HG02943 (cell line): ENCODE measurements around the gene TBC1D22A.

ENCODE experiments used
- ATAC-seq: cut with Tn5 transposase; IDR thresholded peaks from one replicate; pipeline ENCODE4 v1.9.1; 2021; ENCODE audit warnings: mild to moderate bottlenecking, low read depth, moderate library complexity; ENCODE audit not compliant: unreplicated experiment

TBC1D22A gene

DNA sequence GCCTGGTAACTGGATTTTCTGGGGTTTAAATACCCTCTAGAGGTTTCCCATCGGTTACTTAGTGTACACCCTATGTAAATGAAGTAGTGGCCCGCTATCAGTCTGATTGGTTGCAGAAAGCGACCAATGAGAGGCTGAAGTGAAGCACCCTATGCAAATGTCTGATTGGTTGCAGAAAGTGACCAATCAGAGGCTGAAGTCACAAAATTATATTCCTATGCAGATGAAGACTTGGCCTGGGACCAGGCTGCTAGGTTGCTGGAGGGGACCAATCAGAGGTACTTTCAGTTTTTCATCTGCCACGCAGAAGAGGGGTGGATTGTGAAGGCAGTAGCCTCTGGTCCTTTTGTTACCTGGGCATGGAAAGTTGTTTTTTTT is 134.8 kb downstream of the TBC1D22A start:
- no peak for ATAC-seq

DNA sequence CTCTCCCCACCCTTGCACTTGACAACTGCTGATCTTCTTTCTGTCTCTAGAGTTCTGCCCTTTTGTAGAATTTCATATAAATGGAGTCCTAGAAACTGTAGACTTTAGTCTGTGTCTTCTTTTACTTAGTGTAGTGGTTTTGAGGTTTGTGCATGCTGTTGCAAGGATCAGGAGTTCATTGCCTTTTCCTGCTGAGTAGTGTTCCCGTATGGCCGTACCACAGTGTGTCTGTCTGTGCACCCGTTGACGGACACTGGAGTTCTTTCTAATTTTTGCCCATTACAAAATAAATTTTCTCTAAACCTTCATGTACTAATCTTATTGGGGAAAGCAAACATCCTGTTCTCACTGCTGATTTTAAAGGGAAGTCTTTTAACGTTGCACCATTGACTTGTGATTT is 138.1 kb downstream of the TBC1D22A start:
- ATAC-seq = no peak

DNA sequence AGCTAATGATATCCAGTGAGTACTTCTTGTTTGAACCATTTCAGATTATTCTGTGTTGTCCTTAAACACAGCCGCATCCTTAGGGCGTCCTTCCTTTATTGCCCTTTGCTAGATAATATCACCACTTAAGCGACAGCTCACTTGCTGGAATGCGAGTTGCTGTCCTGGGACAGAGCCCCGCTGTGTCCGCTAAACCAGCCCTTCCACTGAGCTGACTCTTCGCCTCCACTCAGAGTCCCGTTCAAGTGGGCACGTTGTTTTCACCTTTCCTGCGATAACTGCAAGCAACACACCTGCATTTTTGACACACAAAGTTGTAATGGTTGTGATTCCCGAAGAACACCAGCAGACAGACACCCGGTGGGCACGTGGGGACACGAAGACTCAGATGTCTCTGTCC is 140.0 kb downstream of the TBC1D22A start:
- ATAC-seq = no peak

DNA sequence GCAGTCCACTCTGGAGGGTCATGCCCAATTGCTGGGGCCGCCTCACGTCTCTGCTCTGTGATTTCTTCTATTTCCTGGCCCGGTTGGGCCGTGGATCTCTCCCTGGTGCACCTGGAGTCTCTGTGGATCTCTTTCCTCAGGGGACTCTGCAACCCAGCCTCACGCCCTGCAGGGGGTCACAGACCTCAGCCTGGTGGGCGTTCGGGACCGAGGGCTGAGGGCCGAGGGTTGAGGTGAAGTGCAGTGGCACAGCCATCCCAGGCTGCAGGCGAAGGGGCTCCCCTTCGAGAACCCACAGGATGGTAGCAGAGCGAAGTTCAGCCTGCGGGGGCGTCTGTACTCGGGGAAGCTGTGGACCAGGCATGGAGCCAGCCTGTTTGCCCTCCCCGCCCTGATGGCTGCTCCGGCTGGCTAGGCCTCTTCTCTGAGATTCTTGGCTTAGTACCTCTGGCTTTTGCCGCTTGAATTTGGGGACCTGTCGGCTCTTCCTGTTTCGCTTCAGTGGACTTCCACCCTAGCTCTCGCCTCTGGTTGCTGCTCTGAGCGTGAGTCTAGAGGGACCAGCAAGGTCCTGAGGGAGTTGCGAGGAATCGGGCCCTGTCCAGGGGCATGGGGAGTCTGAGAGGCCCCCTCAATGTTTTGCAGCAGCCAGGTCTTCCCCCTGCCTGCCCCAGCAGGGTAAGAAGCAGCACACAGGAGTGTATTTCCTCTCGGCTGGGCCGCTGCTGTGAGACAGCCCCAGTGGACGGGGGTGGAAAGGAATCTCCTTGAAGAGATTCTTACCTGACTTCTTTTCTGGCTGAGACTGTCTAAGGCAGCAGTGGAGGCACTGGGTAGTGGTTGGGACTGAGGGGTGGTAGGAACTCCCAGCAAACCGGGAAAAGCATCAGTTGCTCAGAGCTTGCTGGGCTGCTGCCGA is 140.8 kb downstream of the TBC1D22A start:
- no peak for ATAC-seq

DNA sequence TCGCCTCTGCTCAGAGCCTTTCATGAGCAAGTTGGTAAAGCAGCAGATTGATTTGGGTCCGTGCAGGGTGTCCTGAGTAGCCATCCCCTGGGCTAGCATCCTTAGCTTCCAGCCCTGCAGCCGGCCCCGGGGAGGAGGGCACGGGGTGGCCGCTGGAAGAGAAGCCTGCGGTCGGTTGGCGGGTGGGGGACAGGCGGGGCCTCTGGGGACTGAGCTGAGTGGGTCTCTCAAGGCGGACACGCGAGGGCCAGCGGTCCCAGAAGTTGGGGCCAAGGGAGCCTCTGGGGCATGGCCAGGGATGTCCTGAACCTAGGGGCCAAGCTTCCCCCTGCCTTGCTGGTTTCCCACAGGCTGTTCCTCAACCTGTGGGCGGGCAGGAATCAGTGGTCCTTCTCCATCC is 143.0 kb downstream of the TBC1D22A start:
- no peak for ATAC-seq

DNA sequence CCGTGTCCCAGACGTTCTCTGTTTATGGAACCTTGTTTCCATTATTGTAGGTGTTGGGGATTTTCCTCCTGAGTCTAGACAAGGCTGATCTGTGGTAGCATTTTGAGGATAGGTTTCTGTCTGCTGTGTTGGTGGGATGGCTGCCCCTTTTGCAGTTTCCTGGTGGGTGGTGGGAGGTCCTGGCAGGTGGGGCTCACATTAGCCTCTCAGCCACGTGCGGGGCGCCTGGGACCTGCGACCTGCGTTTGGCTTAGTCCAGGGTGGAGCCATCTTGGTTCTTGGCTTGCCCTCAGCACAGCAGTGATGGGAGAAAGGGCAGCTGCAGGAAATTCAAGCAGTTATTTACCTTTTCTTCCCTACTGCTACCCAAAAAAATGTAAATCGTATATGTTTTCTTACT is 143.4 kb downstream of the TBC1D22A start:
- no peak for ATAC-seq

DNA sequence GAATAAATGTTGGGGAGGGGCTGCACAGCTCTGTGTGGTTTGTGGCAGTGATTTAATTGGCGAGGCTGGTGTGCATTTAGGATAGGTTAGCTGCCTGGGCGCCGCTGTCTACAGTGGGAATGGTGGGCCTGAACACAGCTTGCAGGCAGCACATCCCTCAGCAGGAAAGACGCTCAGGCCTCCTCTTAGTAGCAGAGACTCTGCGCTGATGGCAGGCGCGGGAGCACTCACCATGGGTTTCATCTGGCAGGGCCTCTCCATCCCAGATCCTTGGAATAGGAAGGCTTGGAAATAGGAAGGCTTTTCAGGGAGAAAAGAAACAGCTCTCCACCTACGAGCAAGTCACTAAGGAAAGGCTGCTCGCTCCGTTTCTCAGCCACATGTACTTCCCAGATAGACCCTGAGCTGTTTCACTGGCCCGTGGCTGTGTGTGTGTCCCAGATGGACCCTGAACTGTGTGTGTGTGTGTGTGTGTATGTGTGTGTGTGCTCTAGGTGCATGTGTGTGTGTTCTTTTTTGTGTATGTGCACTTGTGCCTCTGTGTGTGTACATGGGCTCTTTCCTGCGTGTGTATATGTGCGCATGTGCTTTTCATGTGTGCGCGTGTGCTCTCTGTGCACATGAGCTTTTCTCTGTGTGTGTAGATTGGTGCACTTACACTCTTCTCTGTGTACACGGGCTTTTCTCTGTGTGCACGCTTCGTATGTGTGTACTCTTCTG is 144.0 kb downstream of the TBC1D22A start:
- ATAC-seq = no peak

DNA sequence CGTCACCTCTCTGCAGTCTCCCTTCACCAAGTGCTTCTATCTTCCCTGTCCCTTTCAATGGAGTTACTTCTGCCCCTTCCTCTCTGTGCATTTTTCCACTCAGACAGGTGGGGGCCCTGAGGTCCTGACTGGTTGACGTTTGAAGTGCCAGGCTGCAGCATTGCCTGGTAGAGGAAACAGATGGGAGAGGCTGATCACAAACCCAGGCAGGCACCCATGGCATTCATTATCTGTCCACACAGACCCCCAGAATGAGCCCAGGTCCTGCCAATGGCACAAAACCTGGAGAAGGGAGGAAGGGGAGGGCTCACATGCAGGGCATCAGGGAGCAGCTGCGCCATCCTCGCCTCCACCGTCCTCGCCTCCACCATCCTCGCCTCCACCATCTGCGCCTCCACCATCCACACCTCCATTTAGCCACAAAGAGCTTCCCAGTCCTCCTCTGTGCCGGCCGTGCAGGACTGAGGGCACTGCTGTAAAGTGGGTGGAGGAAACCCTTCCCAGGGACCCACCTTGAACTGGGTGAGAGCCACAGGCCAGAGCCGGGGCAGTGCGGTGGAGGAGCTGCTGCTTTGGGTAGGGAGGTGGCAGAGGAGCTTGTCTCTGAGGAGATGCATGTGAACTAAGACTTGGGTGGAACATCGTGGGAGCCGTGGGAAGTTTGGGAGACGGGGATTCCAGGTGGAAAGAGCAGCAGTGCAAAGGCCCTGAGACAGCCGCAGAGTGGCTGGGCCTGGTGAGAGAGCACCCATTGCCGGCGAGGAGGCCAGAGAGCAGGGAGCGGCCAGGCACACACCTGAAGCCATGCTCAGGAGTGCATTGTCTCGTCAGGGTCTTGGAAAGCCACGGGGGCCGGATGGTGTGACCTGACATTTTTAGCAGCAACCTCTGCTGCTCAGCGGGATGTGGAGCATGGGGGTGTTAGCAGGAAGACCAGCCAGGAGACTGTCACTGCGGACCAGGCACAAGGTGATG is 145.1 kb downstream of the TBC1D22A start:
- no peak for ATAC-seq

DNA sequence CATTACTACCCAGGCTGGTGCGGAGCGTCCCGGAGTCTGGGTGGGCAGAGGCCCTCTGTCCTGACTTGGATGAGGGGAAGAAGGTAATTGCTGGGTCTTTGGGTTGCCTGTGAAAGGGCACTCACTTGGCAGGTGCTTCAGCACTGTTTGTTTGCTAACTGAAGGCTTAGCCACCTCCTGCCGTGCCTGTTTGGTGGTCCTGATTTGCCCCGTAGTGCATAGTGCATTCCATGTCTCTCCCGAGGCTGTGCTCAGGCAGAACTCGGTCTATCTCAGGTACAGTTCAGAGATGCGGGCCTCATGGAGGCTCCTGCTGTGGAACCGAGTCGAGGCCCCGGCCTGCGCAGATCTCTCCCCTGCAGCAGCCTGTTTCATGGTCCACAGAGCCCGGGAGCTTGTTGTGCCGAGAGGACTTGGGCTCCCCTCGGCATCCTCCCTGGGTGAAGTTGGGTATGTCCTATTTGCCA is 146.2 kb downstream of the TBC1D22A start:
- no peak for ATAC-seq

DNA sequence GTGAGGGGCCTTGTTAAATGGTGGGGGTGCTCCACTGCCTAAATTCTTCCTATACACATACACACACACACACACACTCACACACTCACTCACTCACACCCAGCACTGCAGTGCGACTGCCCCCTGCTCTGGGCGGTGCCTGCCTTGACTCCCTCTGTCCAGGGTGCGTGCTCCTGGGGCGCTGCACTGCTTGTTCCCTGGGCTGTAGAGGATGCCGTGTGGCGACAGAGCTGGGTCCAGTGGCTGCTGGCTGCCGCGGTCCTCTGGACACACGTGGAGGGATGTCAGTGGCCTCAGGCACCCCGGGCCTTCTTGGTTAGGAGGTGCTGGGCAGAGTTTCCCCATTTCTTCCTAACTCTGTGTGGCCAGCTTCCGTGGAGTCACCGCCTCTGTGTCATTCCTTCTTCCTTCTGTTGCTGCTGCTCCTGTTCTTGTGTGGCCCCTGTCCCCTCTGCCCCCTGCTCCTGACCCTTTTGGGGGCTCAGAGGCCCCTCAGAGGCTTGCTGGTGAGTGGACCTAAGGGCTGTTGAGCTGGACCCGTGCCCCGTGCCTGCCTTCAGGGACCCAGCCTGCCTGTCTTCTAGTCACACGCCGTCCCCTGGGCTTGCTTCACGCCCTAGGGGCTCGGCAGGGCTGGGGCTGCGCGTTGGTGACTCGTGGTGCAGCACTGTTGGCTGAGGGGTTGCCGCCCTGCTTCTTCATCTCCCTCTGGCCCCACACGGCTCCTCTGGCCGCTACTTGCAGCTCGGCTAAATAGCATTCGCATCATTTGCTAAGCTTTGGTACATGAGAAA is 147.0 kb downstream of the TBC1D22A start:
- no peak for ATAC-seq

DNA sequence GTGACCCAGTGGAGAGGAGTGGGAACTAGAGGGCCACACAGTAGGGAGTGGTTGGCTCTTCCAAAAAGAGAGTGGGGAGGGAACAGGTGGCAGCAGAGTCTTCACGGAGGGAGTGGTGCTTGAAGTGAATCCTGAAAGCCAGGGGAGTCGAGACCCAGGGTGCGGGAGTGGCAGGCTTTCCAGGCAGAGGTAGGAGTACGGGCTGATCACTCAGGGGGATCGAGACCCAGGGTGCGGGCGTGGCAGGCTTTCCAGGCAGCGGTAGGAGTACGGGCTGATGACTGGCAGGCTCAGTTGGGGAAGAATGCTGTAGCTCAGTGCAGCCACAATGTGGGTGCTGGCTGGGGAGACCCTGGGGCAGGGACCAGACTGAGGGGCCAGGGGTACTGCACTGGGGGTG is 148.2 kb downstream of the TBC1D22A start:
- no peak for ATAC-seq

DNA sequence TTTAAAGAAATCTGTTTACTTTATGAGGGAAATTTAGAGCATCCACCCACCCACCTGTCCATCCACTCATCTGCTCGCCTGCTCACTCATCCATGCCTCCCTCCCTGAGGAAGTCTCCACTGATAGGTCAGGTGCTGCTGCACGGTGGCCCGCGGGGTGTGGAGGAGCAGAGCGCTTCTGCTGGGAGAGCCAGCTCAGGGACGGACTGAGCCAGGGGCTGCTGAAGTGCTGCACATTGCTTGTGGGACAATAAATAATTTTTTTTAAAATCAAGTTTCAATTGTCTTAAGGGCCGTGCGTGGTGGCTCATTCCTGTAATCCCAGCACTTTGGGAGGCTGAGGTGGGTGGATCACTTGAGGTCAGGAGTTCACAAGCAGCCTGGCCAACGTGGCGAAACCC is 148.9 kb downstream of the TBC1D22A start:
- no peak for ATAC-seq

DNA sequence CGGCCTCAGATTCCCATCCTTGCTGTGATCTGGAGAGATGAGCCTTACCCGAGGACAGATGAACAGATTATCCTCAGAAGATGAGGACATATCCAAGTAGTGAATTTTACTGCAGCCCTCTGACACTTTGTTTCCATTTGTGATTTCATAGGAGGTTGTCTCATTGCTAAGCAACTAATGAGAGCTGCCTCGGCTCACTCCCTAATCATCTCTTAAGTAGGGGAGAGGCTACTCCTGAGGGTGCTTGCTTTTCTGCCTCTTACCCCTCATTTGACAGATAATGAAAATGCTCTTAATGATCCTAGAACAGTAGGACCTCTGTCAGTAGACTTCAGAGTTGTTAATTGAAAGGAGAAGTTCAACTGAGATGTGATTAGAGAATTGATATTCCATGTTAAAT is 150.9 kb downstream of the TBC1D22A start:
- ATAC-seq = no peak

DNA sequence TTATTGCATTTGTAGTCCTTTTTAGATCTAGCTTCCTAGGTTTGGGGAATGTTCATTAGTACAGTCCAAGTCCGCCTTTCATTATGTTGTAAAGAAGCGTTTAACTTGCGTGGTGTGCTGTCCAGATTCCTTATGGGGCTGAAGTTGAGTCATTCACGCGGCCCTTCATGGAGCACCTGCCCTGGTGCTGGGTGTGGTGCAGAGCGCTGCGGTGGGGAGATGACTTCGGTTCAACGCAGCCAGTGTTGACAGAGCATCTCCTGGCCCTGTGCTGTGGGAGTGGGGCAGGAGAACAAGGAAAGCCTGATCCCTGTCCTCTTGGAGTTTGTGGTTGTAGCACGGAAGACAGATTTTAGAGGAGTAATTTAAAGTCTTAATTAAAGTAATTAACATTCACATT is 152.0 kb downstream of the TBC1D22A start:
- ATAC-seq = no peak

DNA sequence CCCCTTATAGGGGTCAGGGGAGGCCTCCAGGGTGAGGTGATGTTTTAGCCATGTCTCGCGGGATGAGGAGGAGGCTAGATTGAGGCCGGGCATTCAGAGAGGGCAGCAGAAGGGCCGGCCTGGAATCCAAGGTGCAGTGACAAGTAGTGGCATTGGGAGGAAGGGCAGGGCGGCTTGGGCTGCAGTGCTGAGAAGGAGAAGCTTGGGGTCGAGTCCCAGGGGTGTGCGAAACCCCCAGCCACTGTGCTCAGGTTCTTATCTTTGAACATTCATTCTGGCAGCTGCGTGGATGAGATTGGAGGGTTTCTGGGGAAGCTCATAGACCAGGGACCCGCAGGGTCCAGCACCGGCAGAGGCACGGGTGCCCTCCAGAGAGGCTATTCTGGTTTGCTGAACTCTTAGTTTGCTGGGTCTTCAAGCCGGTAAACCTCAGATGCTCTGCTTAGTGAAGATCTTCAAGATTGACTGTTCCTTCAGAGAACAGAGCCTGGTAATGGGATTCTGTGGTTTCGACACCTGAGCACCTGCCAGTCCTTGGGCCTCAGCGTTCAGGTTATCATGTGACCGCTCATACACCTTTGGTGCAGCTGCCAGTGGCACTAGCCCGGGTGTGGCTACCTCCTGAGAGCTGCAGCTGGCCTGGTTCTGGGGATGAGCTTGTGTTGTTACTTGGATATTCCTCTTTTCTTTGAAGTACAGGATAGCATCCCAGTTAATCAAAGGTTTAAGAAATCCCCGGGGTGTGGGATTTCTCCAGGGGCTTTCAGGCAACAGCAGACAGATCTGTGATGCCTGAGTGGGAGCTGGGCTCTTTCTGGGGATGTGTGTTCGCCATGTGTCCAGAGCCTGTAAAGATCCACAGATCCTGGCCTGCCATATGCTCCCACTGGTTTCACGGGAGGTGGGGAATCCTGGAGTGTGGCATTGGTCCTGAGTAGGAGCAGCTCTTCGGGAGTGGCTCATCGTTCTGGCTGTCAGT is 152.8 kb downstream of the TBC1D22A start:
- ATAC-seq = no peak

DNA sequence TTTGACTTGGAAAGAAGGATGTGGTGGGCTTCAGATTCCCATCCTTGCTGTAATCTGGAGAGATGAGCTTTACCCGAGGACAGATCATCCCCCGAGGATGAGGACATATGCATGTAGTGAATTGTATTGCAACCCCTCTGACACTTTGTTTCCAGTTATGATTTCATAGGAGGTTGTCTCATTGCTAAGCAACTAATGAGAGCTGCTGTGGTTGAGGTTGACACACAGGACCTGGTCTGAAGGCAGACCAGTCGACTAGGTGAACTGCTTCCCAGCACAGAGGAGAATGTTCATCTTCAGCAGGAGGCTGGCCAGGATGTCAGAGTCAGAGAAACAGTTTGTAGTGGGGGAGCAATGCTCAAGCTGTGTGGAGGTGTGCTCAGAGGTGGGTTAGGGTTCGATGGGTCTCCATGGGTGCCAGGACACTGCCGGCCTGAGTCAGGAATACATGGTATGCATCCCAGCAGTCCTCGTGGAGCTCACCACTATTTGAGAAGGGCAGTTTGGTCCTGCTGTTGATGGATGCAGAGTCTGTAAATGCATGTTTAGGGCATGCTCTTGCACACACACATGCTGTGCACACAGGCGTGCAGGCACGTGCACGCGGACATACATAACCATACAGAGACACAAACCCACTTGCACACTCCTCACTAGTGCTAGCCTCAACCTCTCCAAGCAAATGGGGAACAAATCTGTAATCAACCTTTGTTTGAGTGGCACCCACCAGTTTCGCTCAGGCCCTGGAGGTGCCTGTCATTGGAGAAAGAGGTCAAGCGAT is 153.7 kb downstream of the TBC1D22A start:
- no peak for ATAC-seq

DNA sequence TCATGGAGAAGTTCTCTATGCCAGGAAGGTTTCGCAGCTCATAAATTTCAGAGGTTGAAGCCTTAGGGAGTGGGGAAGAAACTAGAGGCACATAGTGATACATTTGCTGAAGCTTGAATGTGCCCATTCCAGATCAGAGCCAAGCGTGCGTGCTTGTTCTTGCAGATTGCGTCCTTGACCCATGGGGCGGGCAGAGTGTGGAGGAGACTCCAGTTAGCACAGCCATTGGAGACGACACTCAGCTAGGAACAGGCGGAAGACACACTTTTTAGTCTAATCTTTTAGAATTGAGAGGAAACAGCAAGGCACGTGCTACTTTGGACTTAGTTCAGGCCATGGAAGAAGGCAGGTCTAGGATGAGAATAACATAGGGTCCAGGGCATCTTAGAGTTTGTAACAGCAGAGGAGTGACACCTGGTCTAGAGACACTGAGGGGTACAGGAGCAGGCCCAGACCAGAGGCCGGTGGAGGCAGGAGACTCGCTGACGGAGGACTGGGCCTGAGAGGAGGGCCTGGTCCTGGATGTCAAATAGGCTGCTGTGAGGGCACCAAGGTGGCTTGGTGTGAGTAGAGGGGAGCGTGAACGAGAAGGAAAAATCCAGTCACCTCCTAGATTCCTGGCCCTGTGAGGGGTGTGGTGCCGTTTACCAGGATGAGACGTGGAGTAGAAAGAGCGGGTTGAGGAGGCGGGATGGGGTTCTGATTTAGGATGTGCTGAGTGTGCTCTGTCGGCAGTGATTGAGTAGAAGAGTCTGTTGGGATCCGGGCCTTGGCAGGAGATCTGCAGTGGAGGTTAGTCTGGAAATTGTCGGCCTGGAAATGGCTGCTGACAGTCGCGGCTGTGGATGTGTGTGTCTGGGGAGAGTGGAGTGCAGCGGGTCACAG is 154.7 kb downstream of the TBC1D22A start:
- no peak for ATAC-seq
